Stimulated activated naive CD4-positive, alpha-beta T cell (primary cell): ENCODE measurements around the gene THUMPD1.
"Not testable (repeated sequence)": the region's sequence is repeated elsewhere in the genome, so short reads cannot be mapped to it uniquely, and the experiment has no call there.

Source experiments
- DNase-seq, 6 experiments: peaks; one replicate each; lab custom pipeline; 2025; lab: John Stamatoyannopoulos, UW

The THUMPD1 gene

DNA sequence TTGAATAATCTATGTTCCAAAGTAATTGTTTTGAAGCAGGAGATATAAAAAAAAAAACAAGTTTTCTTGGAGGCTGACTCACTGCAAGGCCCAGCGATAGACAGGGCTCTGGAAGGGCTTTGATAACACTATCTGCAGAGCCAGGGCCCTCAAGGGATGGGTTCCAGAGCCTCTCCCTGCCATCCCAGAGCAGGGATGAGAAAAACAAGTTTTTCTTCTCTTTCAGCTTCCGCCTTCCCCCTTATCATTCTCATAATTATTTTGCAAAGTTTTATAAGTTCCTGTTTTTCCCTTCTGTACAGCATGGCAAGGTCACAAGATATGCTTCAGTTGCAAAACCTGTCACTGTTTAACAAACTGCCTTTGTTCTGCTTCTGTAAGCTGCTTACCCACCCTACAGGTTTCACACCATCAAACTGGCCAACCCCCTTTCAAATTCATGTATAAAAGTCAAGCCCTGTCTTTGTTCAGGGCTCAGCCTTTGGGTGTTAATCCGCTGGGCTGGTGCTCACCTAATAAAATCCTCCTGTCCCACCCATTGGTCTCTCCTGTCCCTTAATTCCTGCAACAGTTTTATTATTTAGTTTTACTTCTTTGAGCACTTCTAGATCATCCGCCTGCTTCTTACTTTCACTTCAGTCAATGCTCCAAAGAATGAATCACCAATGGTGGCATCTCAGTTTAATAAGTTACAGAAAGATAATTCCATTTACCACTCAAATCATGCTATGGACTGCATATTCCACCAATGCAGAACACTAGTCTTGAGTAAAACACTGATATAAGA is 5.6 kb upstream of the THUMPD1 start:
- no peak for DNase-seq

DNA sequence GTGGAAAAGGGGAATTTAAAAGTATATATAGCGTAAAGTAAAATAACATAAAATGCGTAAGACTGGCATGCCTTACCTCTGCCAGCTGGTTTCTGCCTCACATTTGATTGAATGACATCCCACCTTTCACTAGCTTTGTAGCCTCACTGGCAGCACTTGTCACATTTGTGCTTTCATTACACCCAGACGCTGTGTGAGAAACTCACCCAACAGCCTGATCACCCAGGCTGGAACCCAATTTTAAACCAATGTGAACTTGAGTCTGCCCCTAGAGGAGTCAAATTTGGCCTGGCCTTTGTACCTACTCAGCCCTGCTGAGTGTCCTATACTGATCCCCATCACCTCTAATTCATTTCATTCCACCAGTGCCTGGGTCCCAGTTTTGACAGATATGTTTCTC is 4.8 kb upstream of the THUMPD1 start:
- no peak for DNase-seq

DNA sequence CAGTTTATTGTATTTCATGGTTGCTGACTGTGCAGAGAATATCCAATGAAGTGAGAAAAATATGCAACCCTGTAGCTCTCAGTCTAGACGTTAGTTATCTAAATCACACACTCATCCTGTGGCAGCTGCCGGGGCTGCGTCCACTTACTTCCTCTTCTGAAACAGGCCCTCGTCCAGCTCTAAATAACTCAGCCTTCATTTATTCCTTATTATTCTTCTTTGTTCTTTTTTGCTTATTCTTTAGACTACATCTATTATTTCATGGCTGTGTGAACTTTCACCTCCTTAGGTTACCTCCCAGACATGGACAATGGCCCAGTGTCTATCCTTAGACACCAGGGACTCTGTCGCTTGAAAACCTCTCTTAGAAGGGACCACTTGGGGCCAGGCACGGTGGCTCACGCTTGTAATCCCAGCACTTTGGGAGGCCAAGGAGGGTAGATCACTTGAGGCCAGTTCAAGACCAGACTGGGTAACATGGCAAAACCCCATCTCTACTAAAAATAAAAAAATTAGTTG is 3.4 kb upstream of the THUMPD1 start:
- no peak for DNase-seq

DNA sequence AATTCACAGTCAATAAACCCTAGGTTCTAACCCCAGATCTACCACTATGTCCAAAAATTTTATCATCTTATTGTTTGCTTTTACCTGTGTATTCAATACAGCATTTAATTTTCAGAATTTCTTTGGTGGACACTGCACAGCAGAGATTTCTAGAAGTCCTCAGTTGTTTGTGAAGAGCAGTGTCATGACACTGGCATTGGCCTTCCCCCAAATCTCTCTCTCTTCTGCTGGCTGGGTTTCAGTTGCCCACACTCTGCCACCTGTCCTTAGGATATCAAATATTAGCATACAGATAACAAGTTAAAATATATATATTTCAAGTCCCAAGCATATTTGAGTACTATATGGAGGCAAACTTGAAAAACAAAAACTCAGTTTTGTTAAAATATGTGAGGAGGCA is 2.0 kb upstream of the THUMPD1 start:
- DNase-seq: no peak

DNA sequence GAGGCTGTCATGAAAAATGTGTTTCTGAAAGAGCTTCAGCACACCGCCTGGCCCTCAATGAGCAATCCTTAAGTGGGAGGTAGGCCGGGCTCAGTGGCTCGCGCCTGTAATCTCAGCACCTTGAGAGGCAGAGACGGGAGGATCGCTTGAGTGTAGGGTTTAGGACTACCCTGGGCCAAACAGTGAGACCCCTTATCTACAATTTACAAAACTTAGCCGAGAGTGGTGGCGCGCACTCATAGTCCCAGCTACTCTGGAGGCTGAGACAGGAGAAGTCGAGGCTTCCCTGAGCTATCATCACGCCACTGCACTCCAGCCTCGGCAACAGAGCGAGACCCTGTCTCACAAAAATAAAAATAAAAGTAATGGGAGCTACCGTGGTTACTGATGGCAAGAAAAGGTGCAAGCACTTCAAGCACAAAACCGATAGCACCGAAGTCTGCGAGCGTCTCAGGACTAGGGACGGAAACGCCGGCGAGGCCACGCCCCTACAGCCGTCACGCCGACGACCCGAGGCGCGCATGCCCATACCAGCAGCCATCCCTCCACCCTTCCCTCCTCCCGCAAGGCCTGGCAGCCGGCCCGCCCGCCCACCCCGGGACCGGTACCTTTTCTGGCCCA is 607 bp downstream of the THUMPD1 start:
- peak; percentile 84 to 96 (median 90) for DNase-seq

DNA sequence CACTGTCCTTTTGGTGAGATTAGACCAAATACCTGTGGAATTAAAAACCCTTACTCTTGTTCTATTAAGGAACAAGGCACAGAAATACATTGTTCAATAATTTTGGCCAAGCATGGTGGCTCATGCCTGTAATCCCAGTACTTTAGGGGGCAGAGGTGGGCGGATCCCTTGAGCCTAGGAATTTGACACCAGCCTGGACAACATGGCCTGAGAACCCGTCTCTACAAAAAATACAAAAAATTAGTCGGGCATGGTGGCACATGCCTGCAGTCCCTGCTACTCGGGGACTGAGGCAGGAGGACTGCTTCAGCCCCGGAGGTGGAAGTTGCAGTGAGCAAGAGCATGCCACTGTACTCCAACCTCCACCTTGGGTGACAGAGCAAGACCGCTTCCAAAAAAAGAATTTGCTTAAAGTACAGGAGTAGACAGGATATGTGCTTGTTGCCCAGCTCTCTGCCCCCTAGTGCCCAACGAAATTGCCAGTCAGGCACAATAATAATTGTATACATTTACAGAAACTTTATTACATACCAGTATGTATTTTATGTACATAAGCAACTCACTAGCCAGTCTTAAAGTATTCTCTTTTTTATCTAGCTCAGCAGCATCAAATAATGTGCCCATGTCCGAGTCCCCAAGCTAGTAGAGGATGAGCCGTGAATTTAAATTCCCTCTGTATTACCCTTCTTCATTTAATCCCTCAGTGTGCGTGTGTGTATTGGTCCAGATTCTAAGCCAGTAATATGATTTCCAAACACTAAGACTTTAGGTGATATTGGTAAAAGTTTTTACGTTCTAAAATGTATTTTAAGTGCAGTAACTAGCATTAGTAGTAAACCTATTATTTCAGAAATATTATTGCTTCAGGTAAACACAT is 1.4 kb downstream of the THUMPD1 start:
- DNase-seq: peak in 2 of 6 experiments; percentile 10 to 24

DNA sequence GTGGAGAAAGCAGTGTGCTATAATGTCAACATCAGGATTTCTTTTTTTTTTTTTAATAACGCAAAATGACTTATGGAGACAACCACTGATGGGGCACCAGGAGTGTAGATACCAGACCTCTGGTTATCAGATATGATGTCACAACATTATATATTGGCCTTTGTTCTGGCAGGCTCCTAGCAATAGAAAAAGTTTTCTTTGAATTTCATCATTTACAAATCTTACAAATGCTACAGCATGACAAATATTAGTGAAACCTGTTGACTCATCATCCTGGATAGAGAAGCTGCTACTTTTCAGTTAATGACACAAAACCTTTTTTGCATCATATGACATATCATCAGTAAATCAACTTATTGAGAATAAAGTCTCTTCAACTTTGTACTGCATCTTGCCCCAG is 6.1 kb downstream of the THUMPD1 start:
- DNase-seq: no peak

DNA sequence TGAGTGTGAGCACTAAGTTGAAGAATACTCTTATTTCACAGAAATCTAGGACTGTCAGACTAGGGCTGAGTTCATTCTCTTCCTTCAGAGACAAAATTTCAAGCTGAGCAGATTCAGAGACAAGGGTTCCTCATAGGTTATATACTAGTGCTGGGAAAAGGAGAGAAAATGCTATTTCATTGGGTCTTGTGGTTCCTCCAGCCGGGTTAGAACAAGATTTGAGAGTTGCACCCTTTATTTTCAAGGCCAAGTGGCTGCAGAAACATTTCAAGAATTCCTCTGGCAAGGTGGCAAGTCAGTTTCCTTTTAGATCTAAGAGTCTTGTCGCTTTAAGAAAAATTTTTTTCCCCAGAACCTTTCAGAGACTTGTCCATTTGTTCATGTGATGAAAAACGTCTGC is 6.8 kb downstream of the THUMPD1 start:
- DNase-seq: no peak

DNA sequence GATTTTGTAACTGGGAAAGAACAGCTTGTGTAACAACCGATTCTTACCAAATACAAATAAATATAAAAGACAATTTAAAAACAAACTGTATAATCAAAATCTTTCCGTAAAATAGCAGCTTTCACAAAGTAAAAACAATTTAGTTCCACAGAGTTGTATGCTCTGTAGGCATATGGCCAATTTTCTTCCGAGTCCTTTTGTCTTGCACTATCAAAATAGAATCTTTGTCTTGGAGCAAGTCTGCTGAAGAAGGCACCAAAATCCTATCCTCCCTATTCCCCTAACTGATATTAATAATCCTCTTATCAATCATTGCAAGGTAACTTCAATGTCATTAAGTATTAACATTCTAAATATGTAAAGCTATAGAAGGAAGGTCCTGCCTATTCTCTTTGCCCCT is 7.6 kb downstream of the THUMPD1 start:
- no peak for DNase-seq

DNA sequence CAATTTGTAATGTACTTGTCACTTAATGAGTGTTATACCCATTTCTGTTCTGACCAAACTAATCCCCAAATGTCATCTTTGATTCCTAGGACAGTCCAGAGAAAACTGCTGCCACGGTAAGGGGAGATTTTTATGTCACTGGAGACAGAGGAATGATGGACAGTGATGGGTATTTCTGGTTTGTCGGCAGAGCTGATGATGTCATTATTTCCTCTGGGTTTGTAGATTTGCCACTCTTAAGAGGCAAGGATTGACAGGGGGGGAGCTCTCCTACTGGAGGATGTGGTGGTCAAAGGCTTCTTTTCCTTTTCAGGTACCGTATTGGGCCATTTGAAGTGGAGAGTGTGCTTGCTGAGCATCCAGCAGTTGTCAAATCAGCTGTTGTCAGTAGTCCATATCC is 12.5 kb downstream of the THUMPD1 start:
- no peak for DNase-seq

DNA sequence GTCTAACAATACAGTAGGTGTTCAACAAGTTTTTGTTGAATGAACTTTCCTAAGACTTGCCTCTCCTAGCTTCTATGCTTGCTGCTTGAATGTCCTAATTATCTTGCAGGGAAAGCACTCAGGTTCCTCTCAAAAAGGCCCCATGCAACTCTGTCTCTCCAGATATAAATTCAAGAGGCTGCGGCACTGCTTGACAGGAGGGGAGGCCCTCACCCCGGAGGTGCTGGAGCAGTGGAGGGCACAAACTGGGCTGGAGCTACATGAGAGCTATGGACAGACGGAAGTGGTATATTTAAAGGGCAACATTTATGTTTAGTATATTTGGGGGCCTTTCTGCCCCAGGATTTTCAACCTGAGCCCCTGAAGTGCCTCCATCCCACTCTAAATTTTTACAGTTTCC is 14.4 kb downstream of the THUMPD1 start:
- no peak for DNase-seq

DNA sequence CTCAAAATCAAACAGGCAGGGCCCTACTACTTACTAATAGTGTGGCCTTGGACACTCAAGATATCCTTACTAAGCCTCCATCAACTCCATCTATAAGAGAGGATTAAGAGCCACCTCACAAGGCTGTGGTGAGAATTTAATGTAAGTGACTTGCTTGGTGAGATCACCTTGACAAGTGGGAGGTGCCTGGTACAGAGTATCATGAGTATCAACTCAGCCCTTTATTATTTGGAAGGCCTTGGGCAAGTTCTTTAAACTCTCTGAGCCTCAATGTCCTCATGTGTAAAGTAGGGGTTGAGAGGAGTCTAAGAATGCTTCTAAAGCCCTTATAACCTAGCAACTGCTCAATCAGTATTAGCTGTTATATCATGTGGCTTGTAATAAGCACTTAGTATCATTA is 15.0 kb downstream of the THUMPD1 start:
- DNase-seq: no peak

DNA sequence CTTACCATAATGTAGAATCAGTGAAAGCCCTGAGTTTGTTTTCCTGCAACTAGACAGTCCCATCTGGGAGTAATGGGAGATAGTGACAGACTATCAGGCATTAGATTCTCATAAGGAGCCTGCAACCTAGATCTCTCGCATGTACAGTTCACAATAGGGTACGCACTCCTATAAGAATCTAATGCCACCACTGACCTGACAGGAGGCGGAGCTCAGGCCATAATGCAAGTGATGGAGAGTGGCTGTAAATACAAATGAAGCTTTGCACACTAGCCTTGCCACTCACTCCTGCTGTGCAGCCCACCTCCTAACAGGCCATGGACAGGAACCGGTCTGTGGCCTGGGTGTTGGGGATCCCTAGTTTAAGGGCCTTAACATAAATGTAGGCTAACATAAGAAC is 21.4 kb downstream of the THUMPD1 start:
- no peak for DNase-seq

DNA sequence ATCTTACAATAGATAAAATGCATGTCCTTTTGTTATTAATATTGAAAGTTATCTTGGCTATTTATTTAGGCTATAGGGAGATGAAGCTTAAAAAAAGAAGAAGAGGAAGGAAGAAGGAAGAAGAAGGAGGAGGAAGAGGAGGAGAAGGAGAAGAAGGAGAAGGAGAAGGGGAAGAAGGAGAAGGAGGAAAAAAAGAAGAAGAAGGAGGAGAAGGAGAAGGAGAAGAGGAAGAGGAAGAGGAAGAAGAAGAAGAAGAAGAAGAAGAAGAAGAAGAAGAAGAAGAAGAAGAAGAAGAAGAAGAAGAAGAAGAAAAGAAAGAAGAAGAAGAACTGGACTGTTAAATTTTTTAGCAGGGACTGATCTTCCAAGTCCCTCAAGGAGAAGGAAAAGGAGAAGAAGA is 23.9 kb downstream of the THUMPD1 start:
- DNase-seq: not testable (repeated sequence)

DNA sequence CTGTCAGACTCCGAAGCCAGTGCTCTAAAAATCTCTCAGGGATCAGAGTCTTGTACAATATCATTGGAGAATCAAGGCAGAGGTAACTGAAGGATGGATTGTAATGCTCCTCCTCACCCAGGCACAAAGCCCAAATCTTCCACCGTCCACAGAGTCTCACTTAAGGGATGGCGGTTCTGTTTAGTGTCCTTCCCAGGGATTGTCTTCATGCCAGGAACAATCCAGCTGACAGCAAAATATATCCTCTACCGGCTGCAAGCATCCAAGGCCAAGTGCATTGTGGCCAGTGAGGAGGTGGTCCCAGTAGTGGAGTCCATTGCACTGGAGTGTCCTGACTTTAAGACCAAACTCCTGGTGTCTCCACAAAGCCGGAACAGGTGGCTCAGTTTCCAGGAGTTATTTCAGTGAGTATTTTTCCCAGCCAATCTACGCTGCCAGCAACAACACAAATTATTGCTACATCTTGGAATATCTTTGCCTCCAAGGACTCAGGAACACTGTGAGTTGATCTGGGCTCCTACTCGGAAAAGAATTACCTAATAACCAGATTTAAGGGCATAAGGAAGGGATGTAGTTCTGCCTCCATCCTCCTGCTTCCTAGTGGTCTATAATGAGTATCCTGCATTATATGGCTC is 30.2 kb downstream of the THUMPD1 start:
- no peak for DNase-seq

DNA sequence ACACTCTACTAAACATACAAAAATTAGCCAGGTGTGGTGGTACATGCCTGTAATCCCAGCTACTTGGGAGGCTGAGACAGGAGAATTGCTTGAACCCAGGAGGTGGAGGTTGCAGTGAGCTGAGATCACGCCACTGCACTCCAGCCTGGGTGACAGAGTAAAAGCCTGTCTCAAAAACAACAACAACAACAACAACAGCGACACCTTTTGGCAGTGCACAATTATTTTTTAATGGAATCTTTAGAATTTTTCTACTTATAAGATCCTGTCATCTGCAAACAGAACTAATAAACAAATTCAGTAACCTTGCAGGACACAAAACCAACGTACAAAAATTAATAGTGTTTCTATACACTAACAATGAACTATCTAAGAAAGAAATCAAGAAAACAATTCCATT is 33.5 kb downstream of the THUMPD1 start:
- DNase-seq: not testable (repeated sequence)

DNA sequence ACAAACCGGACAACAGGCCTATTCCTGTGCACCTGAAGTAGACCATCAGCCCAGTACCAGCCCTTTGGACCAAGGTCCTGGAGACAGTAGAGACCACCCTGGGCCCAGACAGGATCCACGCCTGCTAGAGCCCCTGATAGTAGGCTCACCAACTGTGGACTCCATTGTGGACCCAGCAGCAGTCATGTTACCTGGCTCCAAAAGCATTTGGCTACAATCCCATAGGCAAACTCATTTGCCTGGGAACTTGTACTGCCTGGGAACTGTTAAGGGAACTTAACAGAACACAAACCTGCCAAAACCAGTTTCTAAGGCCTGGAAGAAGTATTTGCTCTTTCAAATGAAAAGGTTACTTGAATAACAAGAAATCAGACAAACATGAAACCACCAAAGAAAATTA is 34.2 kb downstream of the THUMPD1 start:
- DNase-seq: no peak

DNA sequence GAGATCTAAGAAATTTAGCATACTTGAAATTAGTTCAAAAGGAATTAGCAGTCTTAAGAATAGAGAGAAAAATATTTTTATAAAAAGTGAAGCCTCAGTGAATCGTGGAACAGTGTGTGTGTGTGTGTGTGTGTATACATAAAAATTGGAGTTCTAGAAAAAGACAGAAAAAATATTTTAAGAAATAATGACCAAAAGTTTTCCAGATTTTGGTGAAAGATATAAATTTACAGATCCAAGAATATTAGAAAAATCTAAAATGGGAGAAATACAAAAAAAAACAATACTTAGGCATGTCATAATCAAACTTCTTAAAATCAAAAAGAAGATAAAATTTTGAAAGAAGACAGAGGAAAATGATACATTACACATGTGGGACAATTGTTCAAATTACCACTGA is 35.6 kb downstream of the THUMPD1 start:
- DNase-seq: not testable (repeated sequence)

DNA sequence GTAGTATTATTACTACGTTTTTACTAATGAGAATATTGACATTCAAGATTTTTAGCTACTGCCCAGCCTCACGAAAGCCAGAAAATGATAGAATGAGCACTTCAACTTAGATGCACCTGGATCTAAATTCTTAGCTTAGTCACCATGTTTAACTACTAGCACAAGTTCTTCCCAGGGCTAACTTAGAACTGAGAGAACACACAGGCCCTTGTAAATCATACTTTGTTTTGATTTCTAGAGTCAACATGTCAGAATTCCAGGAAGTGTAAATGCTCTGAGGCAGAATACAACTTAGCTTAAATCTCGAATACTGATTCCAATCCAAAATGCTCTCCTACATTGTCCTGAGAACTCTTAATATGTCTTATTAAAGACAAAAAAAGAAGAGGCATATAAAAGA is 37.3 kb downstream of the THUMPD1 start:
- DNase-seq: no peak

DNA sequence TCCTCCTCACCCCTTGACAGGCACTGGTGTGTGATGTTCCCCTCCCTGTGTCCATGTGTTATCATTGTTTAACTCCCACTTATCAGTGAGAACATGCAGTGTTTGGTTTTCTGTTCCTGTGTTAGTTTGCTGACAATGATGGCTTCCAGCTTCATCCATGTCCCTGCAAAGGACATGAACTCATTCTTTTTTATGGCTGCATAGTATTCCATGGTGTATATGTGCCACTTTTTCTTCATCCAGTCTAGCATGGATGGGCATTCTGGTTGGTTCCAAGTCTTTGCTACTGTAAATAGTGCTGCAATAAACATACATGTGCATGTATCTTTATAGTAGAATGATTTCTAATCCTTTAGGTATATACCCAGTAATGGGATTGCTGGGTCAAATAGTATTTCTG is 39.9 kb downstream of the THUMPD1 start:
- not testable (repeated sequence) for DNase-seq

DNA sequence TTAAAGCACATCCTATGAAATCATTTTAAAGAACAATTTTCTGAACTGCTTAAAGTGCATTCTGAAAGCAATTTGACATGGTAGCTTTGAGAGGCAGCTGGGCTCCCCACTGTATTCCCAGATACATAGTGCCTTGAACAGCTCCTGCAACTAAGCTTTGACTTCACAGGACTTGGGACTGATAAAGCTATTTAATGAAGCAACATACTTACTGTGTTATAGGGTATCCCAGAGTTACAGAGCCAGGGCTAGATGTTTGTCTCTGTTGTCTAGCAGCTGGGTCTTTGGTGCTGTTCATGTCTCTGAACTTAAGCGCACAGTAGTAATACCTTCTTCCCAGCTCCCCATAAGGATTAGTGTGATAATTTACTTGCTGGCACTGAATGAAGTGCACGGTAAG is 45.0 kb downstream of the THUMPD1 start:
- no peak for DNase-seq

DNA sequence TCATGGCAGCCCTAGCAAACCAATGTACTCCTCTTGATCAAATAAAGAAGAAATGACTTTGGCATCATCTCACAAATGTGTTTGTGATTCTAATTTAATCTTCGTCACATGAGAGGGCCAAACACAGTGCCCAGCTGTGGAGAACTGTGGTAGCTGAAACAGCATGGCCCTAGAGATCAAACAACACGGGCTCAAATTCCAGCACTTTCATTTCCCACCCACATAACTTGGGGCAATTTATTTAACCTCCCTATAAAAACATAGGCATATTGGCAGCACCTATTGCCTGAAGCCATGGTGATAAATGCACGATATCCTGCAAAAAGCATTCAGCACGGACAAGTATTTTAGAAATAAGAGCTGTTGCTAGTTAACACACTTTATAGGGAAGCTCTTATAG is 46.6 kb downstream of the THUMPD1 start:
- DNase-seq: no peak
